K562 (cell line): ENCODE data around the gene TMEM63C. TPM values are rescaled to one million over a fixed set of nuclear protein-coding genes. Genes with fewer than 3 reads are reported as not detected.

Source experiments
- ATAC-seq: fragments of 200-7000 bp; cut with Tn5 transposase; 3 replicates; pipeline ENCODE4 v1.9.1; 2020; ENCODE audit warnings: moderate library complexity
- BruUV-seq: library from RNA; stranded (reverse); fragments of 400-500 nt; replicated peaks from 2 replicates; lab custom pipeline; 2021; lab: Mats Ljungman, UMichigan
- CTCF ChIA-PET: fragments of 300-600 bp; formaldehyde crosslinking; extraction: SDS; loops from one replicate; lab custom pipeline; 2021; ENCODE audit warnings: low intra/inter-chr PET ratio; lab: Yijun Ruan, JAX
- POLR2A ChIA-PET: fragments of 300-600, 350-650 bp; sonication (Branson Sonifier 250); formaldehyde crosslinking; extraction: SDS; loops from one replicate; lab custom pipeline; 2021; ENCODE audit warnings: antibody characterized with exemption, inconsistent platforms; lab: Yijun Ruan, JAX
- DNase-seq, 4 experiments: peaks; one replicate each; pipeline versions ENCODE4 v3.0.0 to v3.0.0-alpha.2; 2011 to 2018; ENCODE audit warnings: low spot score in 3 of 4, mixed read lengths in 3 of 4; ENCODE audit errors: extremely low read depth in 1 of 4
- FAIRE-seq: peaks from 2 replicates; lab custom pipeline; 2011; peaks lifted over from hg19 to GRCh38; lab: Jason Lieb, UNC
- H2AFZ ChIP-seq: 2 replicates; pipeline ENCODE4 v1.6.0; 2011; ENCODE audit warnings: low read depth, low read length, control low read depth, inconsistent platforms
- H3K27ac ChIP-seq: fragments of 200-600 bp; 3 replicates; pipeline ENCODE4 v1.8.0; 2011; ENCODE audit warnings: low read depth, mild to moderate bottlenecking, control low read depth, inconsistent platforms, low read length, moderate library complexity, mixed read lengths; ENCODE audit errors: extremely low read depth
- H3K27me3 ChIP-seq, 2 experiments: fragments of 300-600 bp in 1 of 2; 2 replicates in 1 of 2; 3 replicates in 1 of 2; pipeline versions ENCODE4 v1.6.0 to v1.8.0; 2011; ENCODE audit warnings: inconsistent platforms in 2 of 2, low read length in 2 of 2, mild to moderate bottlenecking in 1 of 2, mixed read lengths in 1 of 2, moderate library complexity in 1 of 2; ENCODE audit not compliant: control insufficient read depth in 2 of 2, insufficient read depth in 2 of 2
- H3K36me3 ChIP-seq: fragments of 300-600 bp; 3 replicates; pipeline ENCODE4 v1.8.0; 2011; ENCODE audit warnings: mild to moderate bottlenecking, low read length, inconsistent platforms; ENCODE audit not compliant: control insufficient read depth, insufficient read depth
- H3K4me1 ChIP-seq, 2 experiments: fragments of 200-600 bp in 1 of 2; replicated peaks in 1 of 2; 2 replicates in 1 of 2; 3 replicates in 1 of 2; pipeline versions ENCODE4 v1.5.1 to v1.8.0; 2011; ENCODE audit warnings: inconsistent platforms in 2 of 2, low read length in 2 of 2, mild to moderate bottlenecking in 1 of 2, mixed read lengths in 1 of 2, moderate library complexity in 1 of 2; ENCODE audit not compliant: control insufficient read depth in 2 of 2, insufficient read depth in 2 of 2
- H3K4me2 ChIP-seq: 2 replicates; pipeline ENCODE4 v1.6.1; 2011; ENCODE audit warnings: low read length, control low read depth, inconsistent platforms, mixed read lengths; ENCODE audit not compliant: insufficient read depth
- H3K4me3 ChIP-seq: fragments of 200-600 bp; sonication (generic), shearing (Covaris generic); 2 replicates; pipeline ENCODE4 v1.5.1; 2016; ENCODE audit warnings: control low read depth, inconsistent platforms
- H3K79me2 ChIP-seq: fragments of 200-600 bp; 3 replicates; pipeline ENCODE4 v1.8.0; 2011; ENCODE audit warnings: low read length, inconsistent platforms; ENCODE audit not compliant: control insufficient read depth, insufficient read depth
- H3K9ac ChIP-seq, 2 experiments: 2 replicates each; pipeline versions ENCODE4 v1.6.0 to v1.6.1; 2011; ENCODE audit warnings: low read depth in 2 of 2, low read length in 2 of 2, control low read depth in 1 of 2, inconsistent platforms in 1 of 2, mild to moderate bottlenecking in 1 of 2, mixed read lengths in 1 of 2; ENCODE audit not compliant: insufficient read depth in 1 of 2
- H3K9me1 ChIP-seq: one replicate; pipeline ENCODE4 v1.6.0; 2011; ENCODE audit warnings: inconsistent platforms, mild to moderate bottlenecking, low read length, moderate library complexity; ENCODE audit not compliant: control insufficient read depth, insufficient read depth
- H3K9me3 ChIP-seq: replicated peaks from 2 replicates; pipeline ENCODE4 v1.5.1; 2011; ENCODE audit warnings: low read depth, low read length, inconsistent platforms; ENCODE audit not compliant: control insufficient read depth, insufficient read depth
- H4K20me1 ChIP-seq: replicated peaks from 2 replicates; pipeline ENCODE4 v1.6.1; 2011; ENCODE audit warnings: low read length, inconsistent platforms, mixed read lengths; ENCODE audit not compliant: control insufficient read depth, insufficient read depth
- CHD2 ChIP-seq: IDR thresholded peaks from 2 replicates; pipeline ENCODE4 v1.6.1; 2011; ENCODE audit warnings: low read depth, low read length
- CREB3L1 ChIP-seq: fragments of 450-650 bp; IDR thresholded peaks from 2 replicates; pipeline ENCODE4 v1.6.1; 2014; ENCODE audit warnings: low read depth, mild to moderate bottlenecking, moderate library complexity, borderline replicate concordance
- FUS ChIP-seq: fragments of 200-400 bp; formaldehyde crosslinking; optimal IDR thresholded peaks from 2 replicates; pipeline ENCODE3; 2017; ENCODE audit warnings: low read depth, low read length
- MEF2D ChIP-seq: conservative IDR thresholded peaks from 2 replicates; pipeline ENCODE4 v1.6.1; 2016; ENCODE audit warnings: low read depth, missing genetic modification characterization, missing compliant biosample characterization
- NELFE ChIP-seq: IDR thresholded peaks from 2 replicates; pipeline ENCODE4 v1.6.1; 2011; ENCODE audit warnings: mild to moderate bottlenecking; ENCODE audit not compliant: insufficient read depth, insufficient read length
- PTBP1 ChIP-seq: fragments of 200-400 bp; formaldehyde crosslinking; IDR thresholded peaks from 2 replicates; pipeline ENCODE4 v1.6.1; 2017; ENCODE audit warnings: low read depth, low read length
- TGIF2 ChIP-seq: sonication (generic); formaldehyde crosslinking; IDR thresholded peaks from 2 replicates; pipeline ENCODE4 v1.8.1; 2022; ENCODE audit warnings: mild to moderate bottlenecking, missing genetic modification reagents, moderate library complexity
- ZFX ChIP-seq: sonication (generic); formaldehyde crosslinking; IDR thresholded peaks from 2 replicates; pipeline ENCODE4 v1.8.0; 2022; ENCODE audit warnings: mild to moderate bottlenecking, missing genetic modification reagents, moderate library complexity
- ZNF12 ChIP-seq: sonication (generic); formaldehyde crosslinking; IDR thresholded peaks from 2 replicates; pipeline ENCODE4 v1.4.0; 2020; ENCODE audit warnings: mild to moderate bottlenecking, missing genetic modification reagents
- ZNF146 ChIP-seq: IDR thresholded peaks from one replicate; pipeline ENCODE4 v1.6.1; 2018; ENCODE audit warnings: missing compliant biosample characterization; ENCODE audit not compliant: unreplicated experiment
- ZNF407 ChIP-seq: fragments of 450-650 bp; IDR thresholded peaks from 2 replicates; pipeline ENCODE4 v1.6.1; 2016; ENCODE audit warnings: low read depth
- ZNF696 ChIP-seq: fragments of 250-450 bp; sonication (Bioruptor Pico); conservative IDR thresholded peaks from 2 replicates; pipeline ENCODE4 v1.4.0; 2020; ENCODE audit warnings: mild to moderate bottlenecking, moderate library complexity
- WGBS: fragments of 100-300 bp; shearing (Covaris generic); methylation state at CpG from one replicate; pipeline ENCODE4 v1.1.6; 2016; ENCODE audit warnings: low coverage, mixed read lengths; ENCODE audit not compliant: insufficient coverage; ENCODE audit errors: missing lambda C conversion rate; 5-methylcytosine and 5-hydroxymethylcytosine counted together
- in situ Hi-C: fragments of 300-500 bp; cut with MboI; formaldehyde crosslinking; loops from 4 replicates; pipeline ENCODE4 v1.15.0; 2018; ENCODE audit warnings: inconsistent platforms, mixed read lengths
- intact Hi-C: fragments of 100-400 bp; cut with micrococcal nuclease; formaldehyde crosslinking; loops from 2 replicates; pipeline ENCODE4 v1.14.2; 2022
- polyA plus RNA-seq, 8 experiments: library from polyadenylated mRNA; depleted of rRNA in 4 of 8; stranded (reverse) in 5 of 8; unstranded in 3 of 8; fragments of >200 nt; fragmentation: Nextera tagmentation in 2 of 8; fragmentation: Illumina TruSeq in 1 of 8; extraction: Ambion mirVana in 2 of 8; extraction: Trizol in 1 of 8; gene quantifications; 2 replicates each; pipeline versions ENCODE4 v1.2.1 to v1.2.3, GENCODE V29; 2011 to 2014; ENCODE audit warnings: inconsistent platforms in 1 of 8, missing spikeins in 1 of 8
- total RNA-seq, 7 experiments: library from RNA; depleted of rRNA in 6 of 7; stranded (reverse); fragments of >200 nt in 6 of 7; fragmentation: Illumina TruSeq in 2 of 7; extraction: Trizol in 2 of 7; gene quantifications; 2 replicates each; pipeline versions ENCODE4 v1.2.1 to v1.2.3, GENCODE V29; 2011 to 2021; ENCODE audit warnings: low replicate concordance in 1 of 7

Gene TMEM63C
- total and polyA plus RNA-seq, 9 of the 15 experiments (the other 6 are each of a cell fraction or from before 2014, with no cell fraction given) = 0.07 TPM; not detected in 8

GRCh38 chr14:77306851-77307496 lies 125.4 kb downstream of the TMEM63C start:
- no peak for DNase-seq
- H3K27ac ChIP-seq = no peak overlapping the region
- intact Hi-C loops = no loop called here
- no peaks in the 10 kb centered on the region for H3K79me2 ChIP-seq
- in situ Hi-C loops = no loop called here
- H3K27me3 ChIP-seq = no peaks in the 10 kb centered on the region
- CTCF ChIA-PET = interaction anchor here (0.7 kb wide), 1 partner anchor 433 kb away, joined by 3 read pairs; no protein-coding TSS in a partner anchor
- no TSS peak for BruUV-seq
- no peak for ATAC-seq
- no peak overlapping the region for H3K9ac ChIP-seq
- no peak overlapping the region for H3K4me3 ChIP-seq
- FAIRE-seq = no peak
- 44% methylated on average over 3 of the region's 3 CpGs for WGBS
- H3K36me3 ChIP-seq = peaks cover 12% of the 10 kb centered on the region; the same call in 2 of the 3 replicates
- H2AFZ ChIP-seq = no peak overlapping the region
- no peaks in the 10 kb centered on the region for H3K9me3 ChIP-seq
- peaks cover 0 to 5% of the 10 kb centered on the region in 2 experiments; a peak in 2 of 5 replicates for H3K4me1 ChIP-seq
- no peak overlapping the region for H3K4me2 ChIP-seq
- POLR2A ChIA-PET = interaction anchor here (0.6 to 1.4 kb wide), 3 partner anchors 9 to 172 kb away, joined by 3 to 4 read pairs (median 4); no protein-coding TSS in a partner anchor
- no peaks in the 10 kb centered on the region for H3K9me1 ChIP-seq
- H4K20me1 ChIP-seq = no peaks in the 10 kb centered on the region
- TF ChIP-seq TGIF2 (CRISPR knock-in tag) = no peak
- no peak for TF ChIP-seq ZNF407
- TF ChIP-seq MEF2D = no peak
- no peak for TF ChIP-seq PTBP1
- TF ChIP-seq NELFE = no peak
- no peak for TF ChIP-seq FUS
- no peak for TF ChIP-seq CHD2
- TF ChIP-seq ZNF12 (CRISPR knock-in tag) = no peak
- TF ChIP-seq ZFX (CRISPR knock-in tag) = no peak
- no peak for TF ChIP-seq CREB3L1
- no peak for TF ChIP-seq ZNF146 (CRISPR knock-in tag)
- TF ChIP-seq ZNF696 = no peak
